Neural cell (in vitro differentiated cells): ENCODE data around the gene INPP5A. TPM values are rescaled to one million over a fixed set of nuclear protein-coding genes. Genes with fewer than 3 reads are reported as not detected.

ENCODE experiments used
- H2AFZ ChIP-seq: fragments of 200-600, 300-800 bp; sonication (generic), shearing (Covaris generic); 2 replicates; pipeline ENCODE4 v1.6.0; 2014; ENCODE audit warnings: low read depth, mild to moderate bottlenecking, antibody characterized with exemption, low read length, moderate library complexity
- H3F3A ChIP-seq: fragments of 200-600 bp; shearing (Covaris generic); 2 replicates; pipeline ENCODE4 v1.6.1; 2016; ENCODE audit warnings: mild to moderate bottlenecking, moderate library complexity, mixed read lengths, antibody characterized with exemption, low read length; ENCODE audit not compliant: insufficient read depth, poor library complexity, severe bottlenecking
- H3K27ac ChIP-seq: fragments of 200-600, 300-800 bp; sonication (generic), shearing (Covaris generic); 2 replicates; pipeline ENCODE4 v1.5.1; 2014; ENCODE audit warnings: mild to moderate bottlenecking, low read length, moderate library complexity
- H3K27me3 ChIP-seq: fragments of 300-800, 200-600 bp; sonication (generic), shearing (Covaris generic); 2 replicates; pipeline ENCODE4 v1.6.0; 2014; ENCODE audit warnings: mild to moderate bottlenecking, low read depth, low read length, moderate library complexity; ENCODE audit not compliant: insufficient read depth
- H3K36me3 ChIP-seq: fragments of 300-800, 200-600 bp; sonication (generic), shearing (Covaris generic); 2 replicates; pipeline ENCODE4 v1.5.1; 2014; ENCODE audit warnings: mild to moderate bottlenecking, antibody characterized with exemption, low read length, moderate library complexity; ENCODE audit not compliant: insufficient read depth
- H3K4me2 ChIP-seq: fragments of 300-800, 200-600 bp; sonication (generic), shearing (Covaris generic); 2 replicates; pipeline ENCODE4 v1.6.0; 2014; ENCODE audit warnings: mild to moderate bottlenecking, low read length
- H3K4me3 ChIP-seq: fragments of 300-800, 200-600 bp; sonication (generic), shearing (Covaris generic); 2 replicates; pipeline ENCODE4 v1.5.1; 2014; ENCODE audit warnings: mild to moderate bottlenecking, low read length, moderate library complexity
- H3K79me2 ChIP-seq: fragments of 200-600 bp; shearing (Covaris generic); replicated peaks from 2 replicates; pipeline ENCODE4 v1.6.0; 2014; ENCODE audit warnings: mild to moderate bottlenecking, low read length, moderate library complexity; ENCODE audit not compliant: insufficient read depth
- H3K9ac ChIP-seq: fragments of 300-800, 200-600 bp; sonication (generic), shearing (Covaris generic); 2 replicates; pipeline ENCODE4 v1.6.1; 2016; ENCODE audit warnings: mild to moderate bottlenecking, low read length, mixed read lengths
- H3K9me2 ChIP-seq: fragments of 200-600 bp; shearing (Covaris generic); 2 replicates; pipeline ENCODE4 v1.6.1; 2016; ENCODE audit warnings: mild to moderate bottlenecking, low read length, mixed read lengths; ENCODE audit not compliant: insufficient read depth
- H3K9me3 ChIP-seq: fragments of 200-600, 300-800 bp; sonication (generic), shearing (Covaris generic); 2 replicates; pipeline ENCODE4 v1.6.1; 2016; ENCODE audit warnings: mild to moderate bottlenecking, mixed run types, low read length, moderate library complexity, mixed read lengths
- H4K20me1 ChIP-seq: fragments of 200-600 bp; shearing (Covaris generic); 2 replicates; pipeline ENCODE4 v1.6.1; 2016; ENCODE audit warnings: mild to moderate bottlenecking, mixed run types; ENCODE audit not compliant: insufficient read depth
- CTCF ChIP-seq: fragments of 450-650 bp; IDR thresholded peaks from 2 replicates; pipeline ENCODE4 v1.5.1; 2014; ENCODE audit warnings: antibody characterized with exemption, mild to moderate bottlenecking, moderate library complexity; ENCODE audit not compliant: poor library complexity, severe bottlenecking
- EP300 ChIP-seq: fragments of 450-650 bp; conservative IDR thresholded peaks from 2 replicates; pipeline ENCODE4 v1.6.1; 2014; ENCODE audit warnings: antibody characterized with exemption, mild to moderate bottlenecking, moderate library complexity; ENCODE audit not compliant: poor library complexity, severe bottlenecking
- EZH2 ChIP-seq: fragments of 200-600, 300-800 bp; shearing (Covaris generic), sonication (generic); IDR thresholded peaks from 2 replicates; pipeline ENCODE4 v1.6.1; 2014; ENCODE audit warnings: antibody characterized with exemption, low read length, borderline replicate concordance, mild to moderate bottlenecking; ENCODE audit not compliant: insufficient read depth, poor library complexity, severe bottlenecking
- MXI1 ChIP-seq: fragments of 450-650 bp; conservative IDR thresholded peaks from 2 replicates; pipeline ENCODE4 v1.6.1; 2014; ENCODE audit warnings: antibody characterized with exemption, mild to moderate bottlenecking; ENCODE audit not compliant: poor library complexity, severe bottlenecking
- POLR2AphosphoS5 ChIP-seq: IDR thresholded peaks from 2 replicates; pipeline ENCODE4 v1.6.1; 2012
- RAD21 ChIP-seq: fragments of 450-650 bp; conservative IDR thresholded peaks from 2 replicates; pipeline ENCODE4 v1.6.1; 2014; ENCODE audit warnings: antibody characterized with exemption, mild to moderate bottlenecking, moderate library complexity
- REST ChIP-seq: IDR thresholded peaks from 2 replicates; pipeline ENCODE4 v1.6.1; 2012; ENCODE audit warnings: borderline replicate concordance
- SMC3 ChIP-seq: fragments of 450-650 bp; conservative IDR thresholded peaks from 2 replicates; pipeline ENCODE4 v1.6.1; 2014; ENCODE audit warnings: antibody characterized with exemption, mild to moderate bottlenecking, moderate library complexity; ENCODE audit not compliant: poor library complexity
- TAF1 ChIP-seq: IDR thresholded peaks from 2 replicates; pipeline ENCODE4 v1.6.1; 2012; ENCODE audit warnings: low read depth
- polyA plus RNA-seq: library from polyadenylated mRNA; depleted of rRNA; stranded (reverse); fragments of >200 nt; gene quantifications from 2 replicates; pipeline ENCODE4 v1.2.3, GENCODE V29; 2014

Gene INPP5A
- polyA plus RNA-seq, 1 donor from 2014 or later = 48.8 TPM

GRCh38 chr10:132611986-132612385, 74.4 kb downstream of the INPP5A start:
- H3K9me3 ChIP-seq = no peaks in the 10 kb centered on the region
- no peaks in the 10 kb centered on the region for H3K36me3 ChIP-seq
- H3K9ac ChIP-seq = no peak overlapping the region
- no peaks in the 10 kb centered on the region for H3K27me3 ChIP-seq
- no peak overlapping the region for H3K4me3 ChIP-seq
- no peak overlapping the region for H3K27ac ChIP-seq
- H3K9me2 ChIP-seq = no peaks in the 10 kb centered on the region
- H3F3A ChIP-seq = no peaks in the 10 kb centered on the region
- H4K20me1 ChIP-seq = no peaks in the 10 kb centered on the region
- TF ChIP-seq SMC3 = no peak
- no peak for TF ChIP-seq EZH2
- no peak for TF ChIP-seq REST
- TF ChIP-seq EP300 = no peak
- TF ChIP-seq TAF1 = no peak
- no peak for TF ChIP-seq CTCF
- TF ChIP-seq MXI1 = no peak
- no peak for TF ChIP-seq POLR2AphosphoS5
- no peak for TF ChIP-seq RAD21
- no peaks in the 10 kb centered on the region for H3K79me2 ChIP-seq
- H3K4me2 ChIP-seq = no peak overlapping the region
- H2AFZ ChIP-seq = no peak overlapping the region

GRCh38 chr10:132612571-132613504, 75.3 kb downstream of the INPP5A start:
- H3K27ac ChIP-seq = no peak overlapping the region
- H3K9ac ChIP-seq = no peak overlapping the region
- H3K79me2 ChIP-seq = no peaks in the 10 kb centered on the region
- H3K4me2 ChIP-seq = no peak overlapping the region
- no peak overlapping the region for H2AFZ ChIP-seq
- H3K4me3 ChIP-seq = no peak overlapping the region
- no peaks in the 10 kb centered on the region for H3F3A ChIP-seq
- H4K20me1 ChIP-seq = no peaks in the 10 kb centered on the region
- no peaks in the 10 kb centered on the region for H3K9me3 ChIP-seq
- H3K36me3 ChIP-seq = no peaks in the 10 kb centered on the region
- TF ChIP-seq SMC3 (no peak), REST (no peak), RAD21 (no peak), EZH2 (no peak), POLR2AphosphoS5 (no peak), EP300 (no peak), TAF1 (no peak), CTCF (no peak), MXI1 (no peak)
- H3K9me2 ChIP-seq = no peaks in the 10 kb centered on the region
- no peaks in the 10 kb centered on the region for H3K27me3 ChIP-seq
